Stimulated activated CD8-positive, alpha-beta memory T cell treated with anti-CD3 and anti-CD28 coated beads, Interleukin-12 subunit alpha, Interleukin-12 subunit beta, amount 100 ng/mL, for 4 hours (primary cell): Measurements from ENCODE around the gene ATOX1.
"Not testable (repeated sequence)": the region's sequence is repeated elsewhere in the genome, so short reads cannot be mapped to it uniquely, and the experiment has no call there.

Source experiments
- DNase-seq: peaks from one replicate; pipeline ENCODE4 v3.0.0-alpha.2; 2020; ENCODE audit warnings: low read depth

Gene ATOX1

GRCh38 chr5:151758430-151759241, at the start of gene ATOX1:
ATOX1 (minus strand) TSS chr5:151758631; CDS start chr5:151758551, 80 bp downstream.
- peak; percentile 84 for DNase-seq

- DNase-seq, result no peak
Observed at GRCh38 chr5:151805414-151806223, 47.2 kb upstream of the ATOX1 start.

- DNase-seq, result no peak
Observed at GRCh38 chr5:151800532-151800931, 42.1 kb upstream of the ATOX1 start.

GRCh38 chr5:151799407-151799806, 41.0 kb upstream of the ATOX1 start:
- DNase-seq, result no peak

- DNase-seq, result no peak
Observed at GRCh38 chr5:151798674-151799073, 40.2 kb upstream of the ATOX1 start.

GRCh38 chr5:151795426-151795825, 37.0 kb upstream of the ATOX1 start:
- DNase-seq, result no peak

GRCh38 chr5:151793358-151793757, 34.9 kb upstream of the ATOX1 start:
- no peak for DNase-seq

GRCh38 chr5:151787817-151788216, 29.4 kb upstream of the ATOX1 start:
- no peak for DNase-seq

- DNase-seq, result no peak
Observed at GRCh38 chr5:151786468-151786867, 28.0 kb upstream of the ATOX1 start.

- no peak for DNase-seq
Observed at GRCh38 chr5:151784141-151784540, 25.7 kb upstream of the ATOX1 start.

GRCh38 chr5:151783664-151784063, 25.2 kb upstream of the ATOX1 start:
- not testable (repeated sequence) for DNase-seq

- DNase-seq, result no peak
Observed at GRCh38 chr5:151781201-151781600, 22.8 kb upstream of the ATOX1 start.

GRCh38 chr5:151780348-151780747, 21.9 kb upstream of the ATOX1 start:
- DNase-seq, result no peak

GRCh38 chr5:151779531-151780125, 21.2 kb upstream of the ATOX1 start:
- no peak for DNase-seq

GRCh38 chr5:151775025-151775606, 16.7 kb upstream of the ATOX1 start:
- no peak for DNase-seq

- DNase-seq, result no peak
Observed at GRCh38 chr5:151773951-151774350, 15.5 kb upstream of the ATOX1 start.

GRCh38 chr5:151772846-151773561, 14.6 kb upstream of the ATOX1 start:
- DNase-seq, result peak; percentile 6

- peak; percentile 27 for DNase-seq
Observed at GRCh38 chr5:151772029-151772845, 13.8 kb upstream of the ATOX1 start.

GRCh38 chr5:151771259-151772028, 13.0 kb upstream of the ATOX1 start, which contains the start of gene G3BP1:
G3BP1 (plus strand) TSS chr5:151771954; CDS start chr5:151786621, 14,667 bp downstream.
- DNase-seq, result peak; percentile 96
